ENCODE data around the gene FKBP15.
"Not testable (repeated sequence)": the region's sequence is repeated elsewhere in the genome, so short reads cannot be mapped to it uniquely, and the experiment has no call there.

The FKBP15 gene

DNA sequence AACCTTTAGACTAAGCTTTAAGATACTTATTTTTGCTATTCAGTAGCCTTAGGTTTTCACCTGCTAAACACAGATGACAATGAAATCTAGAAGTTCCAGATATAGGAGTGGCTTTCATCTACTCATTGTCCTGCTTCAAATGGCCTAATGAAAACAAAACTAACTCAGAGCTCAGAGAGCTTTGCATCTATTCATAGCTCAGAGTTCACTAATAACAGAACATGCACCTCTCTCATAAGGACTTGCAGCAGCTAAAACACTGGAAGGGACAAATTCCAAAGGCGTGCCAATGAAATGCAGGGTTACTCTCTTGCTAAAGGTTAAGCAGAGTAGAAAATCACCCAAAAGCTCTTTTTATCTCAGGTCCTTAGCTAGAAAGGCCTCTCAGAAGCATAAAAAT is 41.2 kb downstream of the FKBP15 start:
- DNase-seq (ENCODE audit: low read depth in 2 of 2): no peak

DNA sequence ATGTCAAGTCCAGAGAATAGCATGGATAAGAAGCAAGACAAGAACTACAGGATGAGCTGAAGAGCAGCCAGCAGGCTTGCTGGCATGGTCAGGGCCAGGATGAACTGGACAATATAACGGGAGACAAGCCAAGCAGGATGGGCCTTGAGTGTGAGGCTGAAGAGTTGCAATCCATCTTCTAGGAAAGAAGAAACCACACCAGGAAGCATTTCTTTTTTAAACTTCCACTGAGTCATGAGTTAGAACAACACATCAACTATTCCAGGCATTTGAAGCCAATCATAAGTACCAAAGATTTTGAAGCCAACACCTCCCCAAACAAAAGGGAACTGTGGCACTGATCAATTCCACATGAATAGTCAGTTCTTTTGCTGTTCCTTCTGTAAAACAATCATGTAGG is 43.0 kb downstream of the FKBP15 start:
- DNase-seq (ENCODE audit: low read depth in 2 of 2): no peak

DNA sequence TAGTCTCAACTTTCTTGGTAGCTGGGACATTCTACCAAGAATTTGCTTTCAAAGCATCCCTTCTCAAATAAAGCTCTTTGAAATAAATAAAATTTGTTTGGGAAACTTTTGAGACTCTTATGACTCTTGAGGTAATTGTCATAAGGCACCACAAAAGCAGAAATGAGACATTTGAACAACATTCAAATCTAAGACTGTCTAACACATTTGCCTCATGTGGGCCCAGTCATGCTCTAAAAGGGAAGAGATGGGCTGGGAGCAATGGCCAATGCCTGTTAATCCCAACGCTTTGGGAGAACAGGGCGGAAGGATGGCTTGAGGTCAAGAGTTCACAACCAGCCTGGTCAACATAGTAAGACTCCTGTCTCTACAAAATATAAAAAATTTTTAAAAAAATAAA is 43.8 kb downstream of the FKBP15 start:
- no peak for DNase-seq (ENCODE audit: low read depth in 2 of 2)

DNA sequence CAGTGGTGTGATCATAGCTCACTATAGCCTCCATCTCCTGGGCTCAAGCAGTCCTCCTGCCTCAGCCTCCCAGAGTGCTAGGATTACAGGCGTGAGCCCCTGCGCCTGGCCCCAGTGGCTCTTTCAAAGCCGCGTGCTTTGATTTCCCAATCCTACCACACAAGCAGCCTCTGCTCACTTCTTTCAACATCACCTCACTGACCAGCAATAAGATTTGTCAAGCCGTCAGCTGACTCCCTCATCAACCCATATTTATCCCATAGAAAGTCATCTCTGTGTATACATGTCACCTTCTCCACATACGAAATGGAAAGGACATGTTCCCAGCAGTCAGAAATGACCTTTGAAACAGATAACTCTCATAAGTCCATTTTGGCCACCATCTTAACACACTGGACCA is 44.3 kb downstream of the FKBP15 start:
- DNase-seq (ENCODE audit: low read depth in 2 of 2): no peak

DNA sequence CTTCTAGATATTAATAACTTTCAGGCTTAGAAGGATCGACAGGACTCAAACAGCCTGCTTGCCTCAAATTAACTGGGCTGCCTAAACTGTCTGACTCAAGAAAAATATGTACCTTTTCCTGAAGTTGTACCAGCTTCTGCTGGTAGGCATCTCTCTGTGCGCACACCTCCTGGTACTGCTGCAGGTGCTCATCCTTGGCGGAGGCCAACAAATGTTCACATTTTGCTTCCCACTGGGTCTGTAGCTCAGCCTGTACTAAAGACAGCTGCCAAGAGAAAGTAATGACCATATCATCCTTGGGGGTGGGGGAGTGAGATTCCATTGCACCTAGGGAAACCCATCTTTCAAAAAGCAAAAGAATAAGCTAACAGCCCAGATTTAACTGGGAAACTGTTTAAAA is 47.7 kb downstream of the FKBP15 start:
- DNase-seq (ENCODE audit: low read depth in 2 of 2): no peak

DNA sequence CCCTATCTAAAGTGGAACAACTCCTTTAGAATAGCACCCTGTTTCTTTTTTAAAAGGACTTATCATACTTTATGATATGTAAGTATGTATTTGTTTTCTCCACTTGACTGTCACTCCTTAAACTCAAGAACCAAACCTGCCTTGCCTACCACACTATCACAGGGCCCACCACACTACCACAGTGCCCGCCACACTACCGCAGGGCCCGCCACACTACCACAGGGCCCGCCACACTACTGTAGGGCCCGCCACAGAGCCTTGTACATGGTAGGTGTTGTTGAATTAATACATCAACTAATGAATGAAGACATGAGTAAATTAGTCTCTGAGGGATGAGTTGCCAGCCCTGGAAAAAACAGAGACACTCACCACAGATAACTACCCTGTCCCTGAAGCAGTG is 52.3 kb downstream of the FKBP15 start:
- no peak for DNase-seq (ENCODE audit: low read depth in 2 of 2)

DNA sequence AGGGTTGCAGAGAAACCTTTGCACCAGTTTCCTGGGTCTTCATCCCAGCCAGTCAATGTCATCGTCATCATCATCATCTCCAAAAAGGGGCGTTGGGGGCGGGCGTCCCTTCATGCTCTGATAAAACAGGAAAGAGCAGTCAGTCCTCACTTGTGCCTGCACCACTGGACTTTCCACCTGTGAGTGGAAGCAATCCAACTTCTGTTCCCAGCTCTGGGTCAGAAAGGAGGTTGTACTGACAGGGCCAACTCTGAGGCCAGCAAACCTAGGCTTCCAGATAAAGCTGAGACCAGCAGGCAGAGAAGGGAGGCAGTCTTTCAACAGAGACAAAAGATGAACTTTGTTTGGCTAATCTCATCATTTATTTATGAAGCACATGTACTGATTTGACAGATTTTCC is 55.0 kb downstream of the FKBP15 start:
- DNase-seq (ENCODE audit: low read depth in 2 of 2): no peak

DNA sequence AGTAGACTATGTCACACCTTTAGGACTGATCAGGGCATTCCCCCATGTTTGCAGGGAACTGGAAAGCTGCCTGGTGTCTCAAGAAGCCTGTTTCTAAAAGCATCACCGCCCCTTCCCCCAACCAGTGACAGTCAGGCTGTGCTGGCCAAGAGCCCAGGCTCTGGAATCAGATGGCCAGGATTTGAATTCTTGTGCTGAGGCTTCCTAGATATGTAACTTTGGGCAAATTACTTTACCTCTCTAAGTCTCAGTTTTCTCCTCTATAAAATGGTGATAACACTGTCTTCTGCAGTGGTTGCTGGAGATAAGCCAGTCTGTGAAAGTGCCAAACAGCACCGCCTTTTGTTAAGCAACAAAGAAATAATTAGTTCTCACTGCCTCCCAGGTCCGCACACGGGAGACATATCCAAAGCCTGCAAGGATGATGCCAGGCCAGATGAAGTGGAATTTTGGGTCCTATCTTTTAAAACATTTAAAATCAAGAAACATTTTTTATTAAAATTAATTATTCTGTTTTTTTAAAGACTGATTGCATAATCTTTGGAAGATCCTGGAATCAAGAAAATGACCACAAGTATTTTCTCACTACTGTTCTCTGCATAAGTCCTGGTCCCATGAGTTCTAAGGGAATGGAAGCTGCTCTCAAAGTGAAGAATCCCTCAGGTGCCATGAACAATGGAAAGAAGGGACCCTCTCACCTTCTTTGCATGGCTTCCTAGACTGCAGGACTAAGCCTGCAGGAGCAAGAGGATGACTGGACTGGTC is 56.4 kb downstream of the FKBP15 start:
- DNase-seq (ENCODE audit: low read depth in 2 of 2): no peak

DNA sequence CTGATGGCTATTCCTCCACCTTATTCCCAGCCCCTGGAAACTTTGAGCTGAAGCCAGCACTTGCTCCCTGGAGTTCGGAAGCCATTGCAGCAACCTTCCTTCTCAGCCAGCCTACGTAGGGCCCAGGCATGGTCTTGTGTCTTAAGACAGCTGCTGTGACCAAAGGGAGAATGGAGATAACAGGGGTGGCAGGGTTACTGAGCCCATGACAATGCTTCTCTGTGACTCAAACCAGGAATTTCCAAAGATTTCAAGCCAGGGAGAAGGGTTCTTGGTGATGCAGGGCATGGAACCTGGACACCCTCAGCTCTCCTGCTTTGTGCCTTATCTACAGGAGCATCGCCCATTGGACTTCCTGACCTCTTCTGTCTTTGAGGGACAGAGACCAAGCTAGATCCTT is 58.1 kb downstream of the FKBP15 start:
- no peak for DNase-seq (ENCODE audit: low read depth in 2 of 2)

DNA sequence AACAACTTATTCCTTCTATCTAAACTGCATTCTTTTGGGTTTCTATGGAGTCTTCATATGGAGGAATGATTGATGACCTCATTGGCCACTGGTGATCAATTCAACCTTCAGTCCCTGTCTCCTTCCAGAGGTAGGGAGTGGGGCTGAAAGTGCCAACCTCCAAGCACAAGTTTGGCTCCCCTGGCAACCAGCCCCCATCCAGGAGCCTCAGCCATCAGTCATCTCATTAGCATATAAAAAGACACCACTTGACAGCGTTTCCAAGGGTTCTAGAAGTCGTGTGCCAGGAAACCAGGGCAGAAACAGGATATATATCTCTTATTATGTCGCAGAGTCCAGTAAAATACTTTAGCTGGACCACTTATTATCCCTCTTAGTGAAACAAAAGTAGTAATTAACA is 60.5 kb downstream of the FKBP15 start:
- no peak for DNase-seq (ENCODE audit: low read depth in 2 of 2)

DNA sequence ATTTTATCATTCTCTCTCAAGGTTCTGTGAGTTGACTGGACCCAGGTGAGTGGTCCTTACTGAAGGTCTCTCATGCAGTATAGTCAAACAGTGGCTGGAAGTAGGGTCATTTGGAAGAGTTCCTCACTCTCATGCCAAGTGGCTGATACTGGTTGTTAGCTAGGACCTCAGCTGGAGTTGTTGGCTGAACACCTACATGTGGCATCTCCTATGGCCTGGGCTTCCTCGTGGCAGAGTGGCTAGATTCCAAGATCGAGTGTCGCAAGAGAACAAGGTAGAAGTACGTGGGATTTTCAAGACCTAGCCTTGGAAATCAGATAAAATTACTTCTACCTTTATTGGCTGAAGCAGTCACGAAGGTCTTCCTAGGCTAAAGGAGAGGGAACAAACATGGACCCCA is 62.6 kb downstream of the FKBP15 start:
- DNase-seq (ENCODE audit: low read depth in 2 of 2): no peak

DNA sequence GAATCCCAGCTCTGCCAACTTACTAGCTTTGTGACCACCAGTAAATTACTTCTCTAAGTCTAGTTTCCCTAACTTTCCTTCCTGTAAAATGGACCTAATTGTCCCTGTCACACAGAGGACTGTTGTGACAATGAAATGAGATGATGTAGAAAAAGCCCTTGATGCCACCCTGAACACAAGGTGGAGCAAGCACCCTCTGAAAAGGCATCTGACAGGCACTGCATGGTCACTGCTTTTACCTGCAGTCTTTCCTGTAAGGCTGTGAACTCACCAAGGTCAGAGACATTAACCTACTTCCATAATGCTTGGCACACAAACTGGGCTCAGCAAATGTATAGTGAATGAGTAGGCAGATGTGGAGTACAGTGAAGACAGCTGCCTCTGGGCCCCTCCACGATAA is 64.2 kb downstream of the FKBP15 start:
- no peak for DNase-seq (ENCODE audit: low read depth in 2 of 2)

DNA sequence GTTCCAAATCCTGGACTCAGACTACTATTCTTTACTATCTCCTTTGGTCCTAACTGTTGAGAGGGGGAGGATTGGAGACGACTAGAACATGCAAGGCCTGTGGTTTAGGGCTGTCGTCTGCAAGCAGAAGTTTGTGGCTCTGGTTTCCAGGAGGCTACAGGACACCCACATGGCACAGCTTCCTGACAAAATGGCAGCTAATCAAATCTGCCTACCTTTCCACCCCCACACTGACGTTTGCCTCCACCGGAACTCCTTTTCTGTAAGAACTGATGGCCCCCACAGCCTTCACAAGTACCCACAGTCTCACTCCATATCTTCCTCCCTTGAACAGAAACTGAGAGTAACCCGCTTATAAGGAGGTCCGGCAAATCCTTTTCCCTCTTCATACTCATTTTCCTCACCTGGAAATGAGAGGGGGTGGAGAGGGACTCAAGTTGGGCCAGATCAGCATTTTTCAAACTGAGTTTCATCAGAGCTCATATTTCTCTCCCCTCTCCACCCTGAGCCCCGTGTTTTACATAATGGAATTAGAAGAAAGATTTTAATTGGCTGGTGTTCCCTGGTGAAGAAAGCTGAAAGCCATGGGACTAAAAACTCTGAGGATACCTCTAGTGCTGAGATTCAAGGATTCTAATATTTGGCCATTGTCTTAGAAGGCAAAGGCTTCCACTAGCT is 65.0 kb downstream of the FKBP15 start:
- DNase-seq (ENCODE audit: low read depth in 2 of 2): peak; percentile 14 to 22

DNA sequence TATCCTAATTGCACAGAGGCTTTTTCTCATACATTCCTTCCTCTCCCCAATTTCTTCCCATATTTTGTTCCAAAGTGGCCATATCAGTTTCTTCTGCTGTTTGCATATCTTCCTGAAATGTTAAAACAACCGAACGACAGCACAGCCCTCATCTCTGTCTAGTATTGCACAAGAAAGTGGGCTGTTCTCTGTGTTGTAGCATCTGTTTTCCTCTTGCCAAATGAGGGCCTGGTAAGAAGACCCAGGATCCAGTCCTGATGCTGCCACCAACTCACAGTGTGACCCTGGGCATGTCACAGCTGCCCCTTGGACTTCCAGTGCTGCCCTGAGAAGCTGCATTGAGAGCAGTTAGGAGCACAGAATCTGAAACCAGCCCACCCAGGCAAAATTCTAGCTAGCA is 66.1 kb downstream of the FKBP15 start:
- DNase-seq (ENCODE audit: low read depth in 2 of 2): no peak

DNA sequence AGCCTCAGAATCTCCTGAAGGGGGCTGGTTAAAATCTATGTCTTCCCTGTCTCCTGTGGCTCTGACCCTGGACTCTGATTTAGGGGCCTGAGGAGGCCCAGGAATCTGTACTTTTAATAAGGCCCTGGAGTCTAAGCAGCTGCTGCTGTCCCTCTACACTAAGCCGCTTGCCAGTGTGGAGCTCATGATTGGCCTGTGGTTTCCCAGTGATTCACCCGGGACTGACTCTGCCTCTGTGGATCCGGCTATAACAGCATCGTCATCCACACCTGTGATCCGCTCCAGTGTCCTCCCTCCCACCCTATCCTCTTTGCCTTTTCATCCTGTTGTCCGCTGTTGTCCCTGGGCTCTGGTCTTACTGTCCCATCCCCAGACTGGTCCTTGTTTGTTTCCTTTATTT is 66.6 kb downstream of the FKBP15 start:
- no peak for DNase-seq (ENCODE audit: low read depth in 2 of 2)

DNA sequence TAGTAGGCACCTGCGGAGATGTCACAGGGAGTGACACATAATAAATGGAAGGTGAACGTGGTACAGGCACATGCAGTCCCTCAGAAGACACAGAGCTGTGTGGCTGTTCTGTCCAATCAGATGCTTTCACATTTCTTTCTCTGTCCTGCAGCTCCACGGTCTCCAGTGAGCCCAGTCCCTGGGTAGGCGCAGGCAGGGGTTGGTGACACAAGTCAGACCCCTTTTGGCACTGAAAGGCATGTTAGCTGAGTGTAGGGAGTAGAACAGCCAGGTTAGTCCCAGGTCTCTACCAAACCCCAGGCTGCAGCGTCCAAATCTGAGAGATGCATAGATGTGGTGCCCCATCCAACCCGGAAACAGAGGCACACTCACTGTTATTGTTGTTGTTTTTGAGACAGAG is 67.5 kb downstream of the FKBP15 start:
- no peak for DNase-seq (ENCODE audit: low read depth in 2 of 2)

DNA sequence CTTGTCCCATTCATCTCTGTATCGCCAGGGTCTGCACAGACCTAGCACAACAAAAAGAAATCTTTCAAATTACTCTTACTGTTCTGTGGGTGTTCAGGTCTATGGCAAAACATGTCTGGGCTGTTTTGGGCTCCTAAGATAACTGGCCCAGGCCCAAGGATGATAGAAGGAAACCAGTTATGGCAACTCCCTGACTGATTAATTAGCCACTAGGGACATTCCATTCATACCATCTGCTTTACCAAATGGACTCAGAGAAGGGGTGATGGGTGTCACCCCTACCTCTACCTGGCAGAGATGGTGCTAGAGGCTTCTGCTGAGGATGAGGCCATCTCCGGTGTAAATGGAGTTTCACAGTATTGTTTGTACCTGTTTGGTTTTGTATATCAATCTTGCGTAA is 68.4 kb downstream of the FKBP15 start:
- DNase-seq (ENCODE audit: low read depth in 2 of 2): no peak

DNA sequence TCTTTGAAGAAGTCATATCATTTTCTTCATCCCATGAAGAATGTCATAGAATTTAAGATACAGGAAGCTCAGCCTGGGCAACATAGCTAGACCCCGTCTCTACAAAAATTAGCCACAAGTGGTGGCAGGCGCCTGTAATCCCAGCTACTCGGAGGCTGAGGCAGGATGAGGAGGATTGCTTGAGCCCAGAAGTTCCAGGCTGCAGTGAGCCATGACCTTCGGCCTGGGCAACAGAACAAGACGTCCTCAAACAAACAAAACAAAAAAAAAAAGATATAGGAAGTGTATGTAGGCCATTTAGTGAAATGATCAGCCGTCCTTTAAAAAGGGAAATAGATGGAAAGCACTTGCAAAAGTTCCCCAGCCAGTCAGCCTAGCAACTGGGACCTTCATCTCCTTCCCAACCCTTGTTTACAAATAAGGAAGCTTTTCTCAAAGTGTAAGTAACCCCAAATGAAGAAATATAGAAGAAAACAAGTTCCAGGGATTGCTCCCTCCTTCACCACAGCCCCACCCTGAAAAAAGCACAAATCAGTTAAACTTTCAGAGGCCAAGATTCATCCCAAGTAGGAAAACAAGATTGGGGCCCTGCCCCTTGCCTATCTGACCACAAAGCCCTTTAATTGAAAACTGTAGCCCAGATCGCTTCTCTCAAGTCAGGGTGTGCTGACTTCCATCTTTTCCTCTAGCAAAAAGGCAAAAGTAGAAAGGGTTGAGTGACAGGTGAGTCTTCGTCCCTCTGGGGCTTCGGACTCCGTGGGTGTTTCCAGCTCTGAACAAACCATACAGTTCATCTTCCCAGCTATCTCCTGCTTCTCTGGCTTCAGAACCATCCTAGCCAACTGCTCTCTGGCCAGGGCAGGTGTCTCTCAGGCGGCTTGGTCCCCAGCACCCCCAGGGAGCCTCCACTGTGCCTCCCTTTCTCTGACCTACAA is 69.1 kb downstream of the FKBP15 start:
- DNase-seq (ENCODE audit: low read depth in 2 of 2): no peak

DNA sequence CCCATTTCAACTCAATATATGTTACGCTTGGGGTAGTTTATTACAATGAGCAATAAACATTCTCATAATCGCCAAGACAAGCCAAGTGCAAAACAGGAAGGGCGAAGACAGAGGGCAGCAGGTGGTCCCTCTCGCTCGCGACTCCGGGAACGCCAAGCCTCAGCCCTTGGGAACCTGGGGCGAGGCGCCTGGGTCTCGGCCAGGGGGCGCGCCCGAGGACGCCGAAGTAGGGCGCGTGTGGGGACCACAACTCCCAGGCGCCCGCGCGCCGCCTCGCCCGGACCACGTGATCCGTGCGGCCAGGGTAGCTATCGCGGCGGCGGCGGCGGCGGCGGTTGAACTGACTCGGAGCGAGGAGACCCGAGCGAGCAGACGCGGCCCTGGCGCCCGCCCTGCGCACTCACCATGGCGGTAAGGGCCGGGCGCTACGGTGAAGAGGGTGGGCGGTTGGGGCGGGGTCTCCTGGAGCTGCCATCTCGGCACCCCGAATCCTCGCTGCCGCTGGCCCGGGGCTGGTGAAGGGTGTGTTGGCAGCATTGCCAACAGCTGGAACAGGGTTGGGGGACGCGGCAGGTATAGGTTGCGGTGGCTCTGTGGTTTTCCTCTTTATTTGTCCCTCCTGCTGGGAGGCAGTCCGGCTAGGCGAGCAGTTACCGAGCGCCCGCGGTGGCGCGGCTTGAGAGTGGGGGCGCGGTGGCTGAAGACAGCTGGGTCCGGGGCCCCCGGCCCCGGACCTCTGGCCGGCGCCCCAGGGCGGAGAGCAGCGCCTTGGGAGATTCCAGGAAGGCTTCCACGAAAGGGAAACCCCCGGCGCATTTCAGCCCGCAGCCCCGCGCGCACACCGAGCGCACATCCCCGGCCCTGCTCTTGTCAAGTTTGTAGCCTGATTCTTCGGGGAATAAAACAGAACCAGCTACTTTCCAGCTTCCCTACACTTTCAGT is 70.1 kb downstream of the FKBP15 start, which contains the start of gene SLC31A2:
Gene SLC31A2 (plus strand): TSS at position 338 of the 942 bp plus-strand sequence. CDS start 68 bp downstream, at position 406.
- DNase-seq (ENCODE audit: low read depth in 2 of 2): peak; percentile 87 to 88

DNA sequence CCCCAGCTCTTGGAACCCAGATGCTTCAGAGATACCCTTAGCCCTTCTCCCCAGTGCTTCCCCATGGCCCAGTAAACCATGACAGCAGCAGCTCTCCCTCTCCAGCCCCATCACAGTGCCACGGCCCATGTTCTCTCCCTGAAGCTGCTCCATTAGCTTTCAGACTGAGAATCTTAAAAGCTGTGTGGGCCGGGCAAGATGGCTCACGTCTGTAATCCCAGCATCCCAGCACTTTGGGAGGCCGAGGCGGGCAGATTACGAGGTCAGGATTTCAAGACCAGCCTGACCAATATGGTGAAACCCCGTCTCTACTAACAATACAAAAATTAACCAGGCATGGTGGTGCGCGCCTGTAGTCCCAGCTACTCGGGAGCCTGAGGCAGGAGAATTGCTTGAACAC is 71.5 kb downstream of the FKBP15 start:
- not testable (repeated sequence) for DNase-seq (ENCODE audit: low read depth in 2 of 2)

DNA sequence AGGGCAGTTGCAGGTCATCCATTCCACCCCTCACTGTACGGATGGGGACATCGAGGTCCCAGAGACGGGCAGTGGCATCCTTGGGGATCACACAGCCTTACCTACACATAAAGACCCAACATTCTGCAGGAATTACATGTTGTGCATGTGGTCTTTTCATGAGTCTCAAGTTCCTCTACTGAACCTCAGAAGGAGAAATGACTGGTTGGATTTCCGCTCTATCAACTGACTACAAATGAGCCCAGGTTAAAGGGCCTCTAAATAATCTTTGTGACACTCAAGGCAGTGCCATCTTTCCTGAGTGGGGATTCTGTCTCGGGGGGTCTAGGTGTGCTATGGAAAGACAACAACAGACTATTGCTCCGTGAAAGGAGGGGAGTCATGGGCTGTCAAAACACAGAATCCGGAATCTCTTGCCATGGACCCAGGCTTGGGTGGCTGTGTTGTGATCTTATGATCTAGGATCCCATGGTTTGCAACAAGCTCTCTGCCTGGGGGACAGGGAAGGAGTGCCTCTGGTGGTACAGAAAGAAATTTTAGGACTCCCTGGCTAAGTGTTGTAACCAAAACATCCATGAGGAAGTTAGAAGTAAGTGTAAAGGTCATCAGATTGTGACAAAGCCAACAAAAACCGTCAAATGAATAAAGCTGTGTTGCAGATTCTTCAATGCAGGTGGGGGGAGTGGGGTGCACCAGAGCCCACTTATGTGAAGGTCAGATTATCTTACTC is 72.1 kb downstream of the FKBP15 start:
- DNase-seq (ENCODE audit: low read depth in 2 of 2): no peak

Measured in stimulated activated CD8-positive, alpha-beta memory T cell treated with anti-CD3 and anti-CD28 coated beads, Interleukin-15, amount 100 ng/mL, for 48 hours (primary cell).